ENCODE results near the gene INMT.

The INMT gene

DNA sequence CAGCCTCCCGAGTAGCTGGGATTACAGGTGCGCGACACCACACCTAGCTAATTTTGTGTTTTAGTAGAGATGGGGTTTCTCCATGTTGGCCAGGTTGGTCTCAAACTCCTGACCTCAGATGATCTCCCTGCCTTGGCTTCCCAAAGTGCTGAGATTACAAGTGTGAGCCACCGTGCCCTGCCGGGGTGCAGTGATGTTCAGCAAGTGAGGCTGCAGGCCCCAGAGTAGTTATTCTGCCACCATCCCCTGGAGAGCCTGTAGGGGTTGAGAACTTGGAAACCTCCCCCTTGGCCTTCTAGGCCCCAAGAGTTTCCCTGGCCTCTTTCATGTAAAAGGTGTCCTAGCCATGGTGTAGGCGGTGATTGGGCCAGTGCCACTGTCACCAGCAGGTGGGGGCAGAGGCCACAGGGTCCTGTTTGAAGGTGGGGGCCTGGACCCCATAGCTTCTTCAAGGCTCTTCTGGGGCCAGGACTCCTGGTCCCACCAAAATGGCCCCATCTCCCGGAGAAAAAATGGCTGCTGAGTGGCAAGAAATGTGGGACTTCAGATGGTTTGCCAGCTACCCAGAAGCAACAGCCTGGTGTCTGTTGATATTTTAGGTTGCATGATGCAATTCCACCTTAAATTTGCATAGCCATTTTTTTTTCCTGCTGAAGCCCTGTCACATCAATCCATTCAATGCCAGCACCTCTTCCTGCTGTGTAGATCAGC is 25.5 kb upstream of the INMT start:
- H3K4me3 ChIP-seq (replicated peaks; ENCODE audit: insufficient read depth, low read length) = no peak overlapping the region
- TF ChIP-seq, protein P1, sequence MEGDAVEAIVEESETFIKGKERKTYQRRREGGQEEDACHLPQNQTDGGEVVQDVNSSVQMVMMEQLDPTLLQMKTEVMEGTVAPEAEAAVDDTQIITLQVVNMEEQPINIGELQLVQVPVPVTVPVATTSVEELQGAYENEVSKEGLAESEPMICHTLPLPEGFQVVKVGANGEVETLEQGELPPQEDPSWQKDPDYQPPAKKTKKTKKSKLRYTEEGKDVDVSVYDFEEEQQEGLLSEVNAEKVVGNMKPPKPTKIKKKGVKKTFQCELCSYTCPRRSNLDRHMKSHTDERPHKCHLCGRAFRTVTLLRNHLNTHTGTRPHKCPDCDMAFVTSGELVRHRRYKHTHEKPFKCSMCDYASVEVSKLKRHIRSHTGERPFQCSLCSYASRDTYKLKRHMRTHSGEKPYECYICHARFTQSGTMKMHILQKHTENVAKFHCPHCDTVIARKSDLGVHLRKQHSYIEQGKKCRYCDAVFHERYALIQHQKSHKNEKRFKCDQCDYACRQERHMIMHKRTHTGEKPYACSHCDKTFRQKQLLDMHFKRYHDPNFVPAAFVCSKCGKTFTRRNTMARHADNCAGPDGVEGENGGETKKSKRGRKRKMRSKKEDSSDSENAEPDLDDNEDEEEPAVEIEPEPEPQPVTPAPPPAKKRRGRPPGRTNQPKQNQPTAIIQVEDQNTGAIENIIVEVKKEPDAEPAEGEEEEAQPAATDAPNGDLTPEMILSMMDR (IDR thresholded peaks at IDR 0.05; ENCODE audit: insufficient read depth, low read length) = no peak
- TF ChIP-seq SPI1 (IDR thresholded peaks at IDR 0.05; ENCODE audit: borderline replicate concordance, low read depth) = no peak
- H3K27me3 ChIP-seq (ENCODE audit: insufficient read depth, poor library complexity, severe bottlenecking) = no peaks in the 10 kb centered on the region
- peak overlapping the region; percentile 39 for H3K27ac ChIP-seq (replicated peaks)
- no peak for DNase-seq (ENCODE audit: low read depth in 1 of 2, low spot score in 1 of 2)

DNA sequence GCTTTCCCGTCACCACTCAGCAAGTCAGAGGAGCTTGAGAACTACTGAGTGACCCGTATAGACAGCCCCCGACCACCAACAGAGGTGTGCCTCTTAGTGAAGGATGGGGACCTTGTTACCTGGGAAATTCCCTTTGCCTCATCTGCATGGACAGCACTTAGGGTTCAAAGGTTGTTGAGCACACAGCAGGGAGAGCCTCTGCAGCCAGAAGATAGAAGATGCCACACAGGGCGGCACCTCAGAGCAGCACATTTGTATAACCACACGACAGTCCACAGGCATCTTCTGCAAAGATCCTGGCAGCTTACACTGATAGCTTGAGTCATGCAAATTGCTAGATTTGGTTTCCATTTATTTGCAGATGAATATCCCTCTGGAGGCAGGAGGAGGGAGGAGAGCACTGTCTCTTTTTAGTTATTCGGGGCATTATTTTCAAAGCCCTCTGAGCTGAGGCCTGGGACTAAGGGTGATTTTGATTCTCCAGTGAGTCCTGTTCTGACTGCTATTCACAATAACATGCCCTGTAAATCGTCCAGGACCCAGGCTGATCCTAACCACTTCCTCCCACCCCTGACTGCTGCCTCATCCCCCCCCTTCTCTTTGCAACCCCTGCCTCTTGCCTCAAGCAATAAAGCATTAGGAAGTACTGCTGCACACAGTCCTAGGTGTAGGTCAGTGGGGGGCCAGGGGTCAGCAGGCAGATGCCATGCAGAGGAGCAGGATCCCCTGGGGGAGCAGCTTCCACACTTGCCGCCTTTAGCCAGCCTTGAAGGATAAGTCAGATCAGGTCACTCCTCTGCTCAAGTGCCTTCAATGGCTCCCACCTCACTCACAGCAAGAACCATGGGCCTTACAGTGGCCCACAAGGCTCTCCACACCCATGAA is 24.6 kb upstream of the INMT start:
- Histone ChIP-seq H3K27ac (replicated peaks) (peak overlapping the region; percentile 39), H3K27me3 (ENCODE audit: insufficient read depth, poor library complexity, severe bottlenecking) (no peaks in the 10 kb centered on the region), H3K4me3 (replicated peaks; ENCODE audit: insufficient read depth, low read length) (no peak overlapping the region)
- TF ChIP-seq, protein P2, sequence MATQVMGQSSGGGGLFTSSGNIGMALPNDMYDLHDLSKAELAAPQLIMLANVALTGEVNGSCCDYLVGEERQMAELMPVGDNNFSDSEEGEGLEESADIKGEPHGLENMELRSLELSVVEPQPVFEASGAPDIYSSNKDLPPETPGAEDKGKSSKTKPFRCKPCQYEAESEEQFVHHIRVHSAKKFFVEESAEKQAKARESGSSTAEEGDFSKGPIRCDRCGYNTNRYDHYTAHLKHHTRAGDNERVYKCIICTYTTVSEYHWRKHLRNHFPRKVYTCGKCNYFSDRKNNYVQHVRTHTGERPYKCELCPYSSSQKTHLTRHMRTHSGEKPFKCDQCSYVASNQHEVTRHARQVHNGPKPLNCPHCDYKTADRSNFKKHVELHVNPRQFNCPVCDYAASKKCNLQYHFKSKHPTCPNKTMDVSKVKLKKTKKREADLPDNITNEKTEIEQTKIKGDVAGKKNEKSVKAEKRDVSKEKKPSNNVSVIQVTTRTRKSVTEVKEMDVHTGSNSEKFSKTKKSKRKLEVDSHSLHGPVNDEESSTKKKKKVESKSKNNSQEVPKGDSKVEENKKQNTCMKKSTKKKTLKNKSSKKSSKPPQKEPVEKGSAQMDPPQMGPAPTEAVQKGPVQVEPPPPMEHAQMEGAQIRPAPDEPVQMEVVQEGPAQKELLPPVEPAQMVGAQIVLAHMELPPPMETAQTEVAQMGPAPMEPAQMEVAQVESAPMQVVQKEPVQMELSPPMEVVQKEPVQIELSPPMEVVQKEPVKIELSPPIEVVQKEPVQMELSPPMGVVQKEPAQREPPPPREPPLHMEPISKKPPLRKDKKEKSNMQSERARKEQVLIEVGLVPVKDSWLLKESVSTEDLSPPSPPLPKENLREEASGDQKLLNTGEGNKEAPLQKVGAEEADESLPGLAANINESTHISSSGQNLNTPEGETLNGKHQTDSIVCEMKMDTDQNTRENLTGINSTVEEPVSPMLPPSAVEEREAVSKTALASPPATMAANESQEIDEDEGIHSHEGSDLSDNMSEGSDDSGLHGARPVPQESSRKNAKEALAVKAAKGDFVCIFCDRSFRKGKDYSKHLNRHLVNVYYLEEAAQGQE (IDR thresholded peaks at IDR 0.05; ENCODE audit: insufficient replicate concordance, low read depth) = no peak
- TF ChIP-seq SPI1 (IDR thresholded peaks at IDR 0.05; ENCODE audit: borderline replicate concordance, low read depth) = peak; percentile 82
- peak; percentile 10 to 78 for DNase-seq (ENCODE audit: low read depth in 1 of 2, low spot score in 1 of 2)

DNA sequence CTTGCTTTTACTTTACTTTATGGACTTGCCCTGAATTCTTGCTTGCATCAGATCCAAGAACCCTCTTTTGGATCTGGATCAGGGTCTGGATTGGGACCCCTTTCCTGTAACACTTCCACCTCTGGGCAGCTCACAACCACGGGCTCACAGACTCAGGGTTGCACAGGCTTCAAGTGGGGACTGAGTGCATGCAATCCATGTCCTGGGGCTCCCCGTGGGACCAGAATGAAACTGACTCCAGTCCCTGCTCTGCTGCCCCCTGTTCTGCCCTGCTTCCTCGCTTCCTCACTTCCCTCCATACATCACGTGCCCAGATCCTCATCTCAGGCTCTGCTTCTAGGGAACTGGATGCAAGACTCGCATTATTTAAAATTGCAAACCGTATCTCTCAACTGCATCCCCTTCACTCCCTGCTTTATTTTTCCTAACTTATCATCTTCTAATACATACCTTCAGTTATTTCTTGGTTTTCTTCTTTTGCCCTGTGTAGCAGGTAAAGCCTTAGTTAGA is 23.3 kb upstream of the INMT start:
- H3K27me3 ChIP-seq (ENCODE audit: insufficient read depth, poor library complexity, severe bottlenecking) = no peaks in the 10 kb centered on the region
- DNase-seq (ENCODE audit: low read depth in 1 of 2, low spot score in 1 of 2) = no peak
- H3K4me3 ChIP-seq (replicated peaks; ENCODE audit: insufficient read depth, low read length) = no peak overlapping the region
- TF ChIP-seq POLR2AphosphoS5 (IDR thresholded peaks at IDR 0.05; ENCODE audit: low read depth) (no peak), GABPA (IDR thresholded peaks at IDR 0.05; ENCODE audit: low read depth) (no peak), SPI1 (IDR thresholded peaks at IDR 0.05; ENCODE audit: borderline replicate concordance, low read depth) (no peak)
- TF ChIP-seq, protein P1 (IDR thresholded peaks at IDR 0.05; ENCODE audit: insufficient read depth, low read length) = no peak
- TF ChIP-seq, protein P2 (IDR thresholded peaks at IDR 0.05; ENCODE audit: insufficient replicate concordance, low read depth) = no peak
- H3K27ac ChIP-seq (replicated peaks) = no peak overlapping the region

DNA sequence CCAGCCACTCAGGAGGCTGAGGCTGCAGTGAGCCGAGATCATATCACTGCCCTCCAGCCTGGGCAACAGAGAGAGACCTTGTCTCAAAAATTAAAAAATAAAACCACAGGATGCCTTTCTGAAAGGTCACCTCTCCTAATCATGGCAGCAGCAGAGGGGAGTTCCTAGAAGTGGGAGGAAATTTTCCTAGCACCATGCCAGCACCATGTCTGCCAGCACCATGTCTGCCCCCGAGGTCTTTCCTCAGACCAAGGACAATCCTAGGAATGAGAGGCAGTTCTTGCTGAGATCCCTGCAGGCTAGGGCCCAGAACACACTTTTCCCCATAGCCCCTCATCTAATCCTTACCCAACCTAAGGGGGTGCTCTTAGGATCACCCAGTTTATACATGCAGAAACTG is 22.3 kb upstream of the INMT start:
- Histone ChIP-seq H3K27ac (replicated peaks) (no peak overlapping the region), H3K27me3 (ENCODE audit: insufficient read depth, poor library complexity, severe bottlenecking) (no peaks in the 10 kb centered on the region), H3K4me3 (replicated peaks; ENCODE audit: insufficient read depth, low read length) (no peak overlapping the region)
- DNase-seq (ENCODE audit: low read depth in 1 of 2, low spot score in 1 of 2) = no peak
- TF ChIP-seq GABPA (IDR thresholded peaks at IDR 0.05; ENCODE audit: low read depth) (no peak), SPI1 (IDR thresholded peaks at IDR 0.05; ENCODE audit: borderline replicate concordance, low read depth) (no peak), POLR2AphosphoS5 (IDR thresholded peaks at IDR 0.05; ENCODE audit: low read depth) (no peak)
- TF ChIP-seq, protein P1 (IDR thresholded peaks at IDR 0.05; ENCODE audit: insufficient read depth, low read length) = no peak
- TF ChIP-seq, protein P2 (IDR thresholded peaks at IDR 0.05; ENCODE audit: insufficient replicate concordance, low read depth) = no peak

Measured in HL-60 (cell line).